WTC11 (cell line): ENCODE results near the gene RIC3. TPM values are rescaled to one million over a fixed set of nuclear protein-coding genes. Genes with fewer than 3 reads are reported as not detected.

Experiments
- ATAC-seq: fragments of 200-7000 bp; cut with Tn5 transposase; 2 replicates; pipeline ENCODE4 v1.10.0; 2021; ENCODE audit warnings: mild to moderate bottlenecking, moderate library complexity
- CTCF ChIA-PET: fragments of 300-600 bp; sonication (Branson Sonifier 250); formaldehyde crosslinking; loops from one replicate; lab custom pipeline; 2021; ENCODE audit warnings: antibody characterized with exemption; lab: Charles Lee
- POLR2A ChIA-PET: fragments of 350-600 bp; sonication (Branson Sonifier 250); formaldehyde crosslinking; loops from one replicate; lab custom pipeline; 2021; ENCODE audit warnings: antibody characterized with exemption; lab: Charles Lee
- DNase-seq: peaks from one replicate; pipeline ENCODE4 v3.0.0; 2021; ENCODE audit warnings: low spot score
- H3K27ac Mint-ChIP-seq: 2 replicates; pipeline ENCODE4 v1.8.0; 2021; ENCODE audit warnings: mixed read lengths
- H3K27me3 Mint-ChIP-seq: 2 replicates; pipeline ENCODE4 v1.8.0; 2021; ENCODE audit warnings: low read depth, mild to moderate bottlenecking, moderate library complexity, mixed read lengths
- H3K36me3 Mint-ChIP-seq: 2 replicates; pipeline ENCODE4 v1.8.0; 2021; ENCODE audit warnings: mixed read lengths
- H3K4me1 Mint-ChIP-seq: 2 replicates; pipeline ENCODE4 v1.8.0; 2022; ENCODE audit warnings: mixed read lengths
- H3K4me3 Mint-ChIP-seq: 2 replicates; pipeline ENCODE4 v1.8.0; 2021; ENCODE audit warnings: mild to moderate bottlenecking, moderate library complexity, mixed read lengths
- H3K9me3 Mint-ChIP-seq: 2 replicates; pipeline ENCODE4 v1.8.0; 2021; ENCODE audit warnings: mixed read lengths
- CDX4 ChIP-seq: fragments of 250-450 bp; sonication (Bioruptor Pico); IDR thresholded peaks from 2 replicates; pipeline ENCODE4 v1.9.0; 2021; ENCODE audit warnings: moderate library complexity, mild to moderate bottlenecking, inconsistent platforms, borderline replicate concordance
- CREB1 ChIP-seq: sonication (generic); formaldehyde crosslinking; IDR thresholded peaks from 2 replicates; pipeline ENCODE4 v1.8.0; 2023; ENCODE audit warnings: mild to moderate bottlenecking, missing genetic modification reagents
- CREM ChIP-seq: sonication (generic); formaldehyde crosslinking; IDR thresholded peaks from 2 replicates; pipeline ENCODE4 v1.8.1; 2022; ENCODE audit warnings: mild to moderate bottlenecking, missing genetic modification reagents, moderate library complexity
- E2F1 ChIP-seq: sonication (generic); formaldehyde crosslinking; IDR thresholded peaks from 2 replicates; pipeline ENCODE4 v1.8.0; 2022; ENCODE audit warnings: mild to moderate bottlenecking, missing genetic modification reagents
- ESRRA ChIP-seq: sonication (generic); formaldehyde crosslinking; IDR thresholded peaks from 2 replicates; pipeline ENCODE4 v1.8.1; 2022; ENCODE audit warnings: mild to moderate bottlenecking, missing genetic modification reagents, borderline replicate concordance
- GABPB1 ChIP-seq: sonication (generic); formaldehyde crosslinking; IDR thresholded peaks from 2 replicates; pipeline ENCODE4 v1.8.1; 2023; ENCODE audit warnings: mild to moderate bottlenecking, missing genetic modification reagents
- JAZF1 ChIP-seq: fragments of 250-450 bp; sonication (Bioruptor Pico); IDR thresholded peaks from 2 replicates; pipeline ENCODE4 v1.9.0; 2021; ENCODE audit warnings: moderate library complexity, mild to moderate bottlenecking, inconsistent platforms
- MAX ChIP-seq: sonication (generic); formaldehyde crosslinking; IDR thresholded peaks from 2 replicates; pipeline ENCODE4 v1.8.0; 2022; ENCODE audit warnings: mild to moderate bottlenecking, missing genetic modification reagents
- NR2C2 ChIP-seq: sonication (generic); formaldehyde crosslinking; IDR thresholded peaks from 2 replicates; pipeline ENCODE4 v1.8.0; 2022; ENCODE audit warnings: mild to moderate bottlenecking, missing genetic modification reagents
- NR3C1 ChIP-seq: sonication (generic); formaldehyde crosslinking; conservative IDR thresholded peaks from 2 replicates; pipeline ENCODE4 v1.8.1; 2023; ENCODE audit warnings: low read depth, mild to moderate bottlenecking, missing genetic modification reagents
- PREB ChIP-seq: sonication (generic); formaldehyde crosslinking; IDR thresholded peaks from 2 replicates; pipeline ENCODE4 v1.8.1; 2022; ENCODE audit warnings: mild to moderate bottlenecking, missing genetic modification reagents, moderate library complexity, borderline replicate concordance
- SMAD4 ChIP-seq: sonication (generic); formaldehyde crosslinking; IDR thresholded peaks from 2 replicates; pipeline ENCODE4 v1.8.0; 2022; ENCODE audit warnings: mild to moderate bottlenecking, missing genetic modification reagents
- SP1 ChIP-seq: sonication (generic); formaldehyde crosslinking; conservative IDR thresholded peaks from 2 replicates; pipeline ENCODE4 v1.8.1; 2022; ENCODE audit warnings: missing genetic modification reagents
- TEAD4 ChIP-seq: sonication (generic); formaldehyde crosslinking; IDR thresholded peaks from 2 replicates; pipeline ENCODE4 v1.8.0; 2022; ENCODE audit warnings: mild to moderate bottlenecking, missing genetic modification reagents
- TP53 ChIP-seq: sonication (generic); formaldehyde crosslinking; IDR thresholded peaks from 2 replicates; pipeline ENCODE4 v1.8.1; 2023; ENCODE audit warnings: mild to moderate bottlenecking, missing genetic modification reagents
- ZBTB21 ChIP-seq: sonication (generic); formaldehyde crosslinking; IDR thresholded peaks from 2 replicates; pipeline ENCODE4 v1.8.1; 2023; ENCODE audit warnings: mild to moderate bottlenecking, missing genetic modification reagents, borderline replicate concordance
- ZBTB43 ChIP-seq: sonication (generic); formaldehyde crosslinking; IDR thresholded peaks from 2 replicates; pipeline ENCODE4 v1.8.1; 2023; ENCODE audit warnings: mild to moderate bottlenecking, missing genetic modification reagents
- ZNF281 ChIP-seq: sonication (generic); formaldehyde crosslinking; IDR thresholded peaks from 2 replicates; pipeline ENCODE4 v1.8.0; 2023; ENCODE audit warnings: mild to moderate bottlenecking, missing genetic modification reagents
- ZNF423 ChIP-seq: fragments of 250-450 bp; sonication (Bioruptor Pico); IDR thresholded peaks from 2 replicates; pipeline ENCODE4 v2.1.2; 2022; ENCODE audit warnings: mild to moderate bottlenecking, moderate library complexity
- total RNA-seq: library from RNA; stranded (reverse); gene quantifications from 3 replicates; pipeline ENCODE4 v1.2.3, GENCODE V29; 2021

RIC3 gene
- total RNA-seq, 1 experiment from 2014 or later: 15.7 TPM

GRCh38 chr11:8109675-8110074 is 59.1 kb downstream of the RIC3 start (continued):
- TF ChIP-seq TP53 (CRISPR knock-in tag): no peak

- TF ChIP-seq MAX (no peak), NR3C1 (CRISPR knock-in tag) (no peak), ZBTB43 (CRISPR knock-in tag) (no peak), JAZF1 (CRISPR knock-in tag) (no peak)
- DNase-seq (no peak), ATAC-seq (no peak)
- H3K9me3 Mint-ChIP-seq: no peaks in the 10 kb centered on the region
- POLR2A ChIA-PET: no interaction called here
- CTCF ChIA-PET: interaction anchor here (0.8 to 2.0 kb wide), 2 partner anchors 9 to 103 kb away, joined by 3 to 18 read pairs; no protein-coding TSS in a partner anchor
- peaks cover 26% of the 10 kb centered on the region for H3K36me3 Mint-ChIP-seq
- H3K4me1 Mint-ChIP-seq: no peaks in the 10 kb centered on the region
- no peak overlapping the region for H3K27ac Mint-ChIP-seq
- no peak overlapping the region for H3K4me3 Mint-ChIP-seq
- H3K27me3 Mint-ChIP-seq: no peaks in the 10 kb centered on the region
Observed at GRCh38 chr11:8108421-8108820, 60.4 kb downstream of the RIC3 start.

GRCh38 chr11:8107642-8108041 is 61.2 kb downstream of the RIC3 start:
- TF ChIP-seq ZBTB21 (CRISPR knock-in tag) (no peak), ZNF281 (CRISPR knock-in tag) (no peak), CREM (CRISPR knock-in tag) (no peak), ZNF423 (CRISPR knock-in tag) (no peak), SP1 (CRISPR knock-in tag) (no peak), CREB1 (no peak), ESRRA (CRISPR knock-in tag) (no peak), SMAD4 (no peak), GABPB1 (no peak), NR3C1 (CRISPR knock-in tag) (no peak), TEAD4 (no peak), PREB (no peak), E2F1 (CRISPR knock-in tag) (no peak), NR2C2 (CRISPR knock-in tag) (no peak), CDX4 (no peak)
- Mint-ChIP-seq H3K27me3 (no peaks in the 10 kb centered on the region), H3K4me1 (no peaks in the 10 kb centered on the region), H3K27ac (no peak overlapping the region), H3K9me3 (no peaks in the 10 kb centered on the region), H3K4me3 (no peak overlapping the region), H3K36me3 (peaks cover 26% of the 10 kb centered on the region)
- ChIA-PET CTCF (interaction anchor here (1.3 kb wide), 1 partner anchor 8 kb away, joined by 4 read pairs; no protein-coding TSS in a partner anchor), POLR2A (no interaction called here)
- no peak for DNase-seq
- ATAC-seq: no peak
